HCT116 (cell line): ENCODE data around the gene CFAP298. TPM values are rescaled to one million over a fixed set of nuclear protein-coding genes. Genes with fewer than 3 reads are reported as not detected.

Source experiments
- ATAC-seq: fragments of 200-7000 bp; cut with Tn5 transposase; 2 replicates; pipeline ENCODE4 v1.9.1; 2020; ENCODE audit warnings: mild to moderate bottlenecking, moderate library complexity
- BruUV-seq: library from RNA; stranded (reverse); fragments of 400-500 nt; replicated peaks from 2 replicates; lab custom pipeline; 2021; lab: Mats Ljungman, UMichigan
- CTCF ChIA-PET: fragments of 300-600 bp; sonication (Branson Sonifier 250); formaldehyde crosslinking; loops from one replicate; lab custom pipeline; 2021; ENCODE audit warnings: antibody characterized with exemption; lab: Charles Lee
- POLR2A ChIA-PET: fragments of 300-600, 350-600 bp; sonication (Branson Sonifier 250); formaldehyde crosslinking; loops from one replicate; lab custom pipeline; 2021; ENCODE audit warnings: antibody characterized with exemption; lab: Charles Lee
- RAD21 ChIA-PET, 2 experiments: fragments of 300-600 bp; sonication (Branson Sonifier 250); formaldehyde crosslinking; loops; one replicate each; lab custom pipeline; 2023; ENCODE audit warnings: low total read pairs in 2 of 2; ENCODE audit not compliant: uncharacterized antibody in 2 of 2, unreplicated experiment in 2 of 2, low non-redundant PET in 1 of 2; lab: Charles Lee
- DNase-seq: peaks from one replicate; pipeline ENCODE4 v3.0.0-alpha.2; 2010; ENCODE audit warnings: low read depth, low spot score
- H2AFZ ChIP-seq: fragments of 200-600 bp; shearing (Covaris generic), sonication (generic); 2 replicates; pipeline ENCODE4 v1.6.1; 2017; ENCODE audit warnings: low read depth, mixed run types, mixed read lengths, antibody characterized with exemption, low read length; ENCODE audit not compliant: poor library complexity, severe bottlenecking
- H3K27ac ChIP-seq: 2 replicates; pipeline ENCODE4 v1.5.1; 2012; ENCODE audit warnings: low read depth, low read length
- H3K27me3 ChIP-seq: fragments of 200-600 bp; sonication (generic); 2 replicates; pipeline ENCODE4 v1.6.1; 2016; ENCODE audit warnings: mixed run types, low read length, mixed read lengths; ENCODE audit not compliant: insufficient read depth
- H3K36me3 ChIP-seq, 2 experiments: fragments of 200-500 bp in 1 of 2; fragments of 200-600 bp in 1 of 2; sonication (Bioruptor generic) in 1 of 2; sonication (generic) in 1 of 2; 2 replicates each; pipeline versions ENCODE4 v1.5.1 to v1.6.1; 2014 to 2016; ENCODE audit warnings: low read length in 2 of 2, inconsistent platforms in 1 of 2, mixed read lengths in 1 of 2, mixed run types in 1 of 2; ENCODE audit not compliant: insufficient read depth in 2 of 2, control insufficient read depth in 1 of 2
- H3K4me1 ChIP-seq, 2 experiments: fragments of 200-600 bp in 1 of 2; sonication (generic) in 1 of 2; 2 replicates each; pipeline versions ENCODE4 v1.5.1 to v1.6.1; 2012 to 2017; ENCODE audit warnings: low read length in 2 of 2, inconsistent platforms in 1 of 2, mild to moderate bottlenecking in 1 of 2, mixed read lengths in 1 of 2, mixed run types in 1 of 2, moderate library complexity in 1 of 2; ENCODE audit not compliant: insufficient read depth in 2 of 2, control insufficient read depth in 1 of 2
- H3K4me2 ChIP-seq: fragments of 200-600 bp; sonication (generic); 2 replicates; pipeline ENCODE4 v1.6.1; 2017; ENCODE audit warnings: mixed run types, low read length, mixed read lengths
- H3K4me3 ChIP-seq, 2 experiments: fragments of 200-600 bp in 1 of 2; sonication (generic) in 1 of 2; replicated peaks in 1 of 2; 2 replicates each; pipeline ENCODE4 v1.5.1; 2011 to 2016; ENCODE audit warnings: low read length in 2 of 2, control low read depth in 1 of 2, low read depth in 1 of 2, mild to moderate bottlenecking in 1 of 2, mixed read lengths in 1 of 2, mixed run types in 1 of 2
- H3K79me2 ChIP-seq: fragments of 200-600 bp; sonication (generic); 2 replicates; pipeline ENCODE4 v1.6.1; 2017; ENCODE audit warnings: mild to moderate bottlenecking, mixed run types, low read length, moderate library complexity, mixed read lengths; ENCODE audit not compliant: insufficient read depth
- H3K9ac ChIP-seq: fragments of 200-600 bp; sonication (generic); 2 replicates; pipeline ENCODE4 v1.6.1; 2016; ENCODE audit warnings: low read length, mixed read lengths
- H3K9me2 ChIP-seq: fragments of 200-600 bp; sonication (generic), shearing (Covaris generic); 2 replicates; pipeline ENCODE4 v1.6.1; 2017; ENCODE audit warnings: mixed run types, mild to moderate bottlenecking, moderate library complexity; ENCODE audit not compliant: insufficient read depth
- H3K9me3 ChIP-seq, 2 experiments: fragments of 200-500 bp in 1 of 2; fragments of 200-600 bp in 1 of 2; sonication (Bioruptor generic) in 1 of 2; sonication (generic) in 1 of 2; 2 replicates each; pipeline ENCODE4 v1.6.1; 2014 to 2017; ENCODE audit warnings: low read length in 2 of 2, mixed read lengths in 2 of 2, inconsistent platforms in 1 of 2, low read depth in 1 of 2, mild to moderate bottlenecking in 1 of 2, mixed run types in 1 of 2, moderate library complexity in 1 of 2; ENCODE audit not compliant: control insufficient read depth in 1 of 2, insufficient read depth in 1 of 2
- H4K20me1 ChIP-seq: fragments of 200-600 bp; sonication (generic), shearing (Covaris generic); 2 replicates; pipeline ENCODE4 v1.6.1; 2017; ENCODE audit warnings: mixed run types, mild to moderate bottlenecking, moderate library complexity; ENCODE audit not compliant: insufficient read depth
- CEBPB ChIP-seq: IDR thresholded peaks from 2 replicates; pipeline ENCODE4 v1.6.1; 2012; ENCODE audit warnings: low read depth
- EGR1 ChIP-seq: IDR thresholded peaks from 2 replicates; pipeline ENCODE4 v1.6.1; 2012; ENCODE audit warnings: low read depth
- ELF1 ChIP-seq: IDR thresholded peaks from 2 replicates; pipeline ENCODE4 v1.6.1; 2012; ENCODE audit warnings: low read depth, borderline replicate concordance
- EZH2 ChIP-seq: fragments of 200-600 bp; sonication (generic); IDR thresholded peaks from 2 replicates; pipeline ENCODE4 v1.6.1; 2017; ENCODE audit warnings: antibody characterized with exemption, mixed run types
- EZH2phosphoT487 ChIP-seq: fragments of 200-600 bp; IDR thresholded peaks from 2 replicates; pipeline ENCODE4 v1.6.1; 2018; ENCODE audit warnings: antibody characterized with exemption, borderline replicate concordance
- FOSL1 ChIP-seq: IDR thresholded peaks from 2 replicates; pipeline ENCODE4 v1.6.1; 2012; ENCODE audit warnings: low read depth
- MAX ChIP-seq: IDR thresholded peaks from 2 replicates; pipeline ENCODE4 v1.6.1; 2012
- POLR2A ChIP-seq: IDR thresholded peaks from 2 replicates; pipeline ENCODE4 v1.7.0; 2011; ENCODE audit warnings: borderline replicate concordance; ENCODE audit not compliant: insufficient read depth, insufficient read length; ENCODE audit errors: extremely low read depth
- POLR2AphosphoS5 ChIP-seq: IDR thresholded peaks from 2 replicates; pipeline ENCODE4 v1.6.1; 2011; ENCODE audit warnings: mild to moderate bottlenecking, low read depth, low read length, moderate library complexity
- RAD21 ChIP-seq: IDR thresholded peaks from 2 replicates; pipeline ENCODE4 v1.6.1; 2012; ENCODE audit warnings: low read depth, mild to moderate bottlenecking
- SP1 ChIP-seq: IDR thresholded peaks from 2 replicates; pipeline ENCODE4 v1.6.1; 2012; ENCODE audit warnings: low read depth
- TCF7L2 ChIP-seq: IDR thresholded peaks from 2 replicates; pipeline ENCODE4 v1.7.0; 2011; ENCODE audit warnings: borderline replicate concordance, inconsistent platforms; ENCODE audit not compliant: insufficient read depth, insufficient read length; ENCODE audit errors: extremely low read depth
- YY1 ChIP-seq: IDR thresholded peaks from 2 replicates; pipeline ENCODE4 v1.6.1; 2011; ENCODE audit warnings: low read length, low read depth, moderate library complexity, mild to moderate bottlenecking; ENCODE audit not compliant: insufficient replicate concordance; ENCODE audit errors: extremely low read depth
- ZFX ChIP-seq: fragments of 450-650 bp; IDR thresholded peaks from 2 replicates; pipeline ENCODE4 v1.6.1; 2017
- ZNF274 ChIP-seq: fragments of 200-500 bp; sonication (Bioruptor generic); IDR thresholded peaks from 2 replicates; pipeline ENCODE4 v1.6.1; 2014; ENCODE audit warnings: mild to moderate bottlenecking, low read depth, low read length, inconsistent platforms
- intact Hi-C: fragments of 100-400 bp; cut with micrococcal nuclease; formaldehyde crosslinking; loops from 2 replicates; pipeline ENCODE4 v1.10.0; 2022
- total RNA-seq: library from RNA; stranded (reverse); gene quantifications from one replicate; pipeline ENCODE4 v1.2.1, GENCODE V29; 2021; ENCODE audit not compliant: unreplicated experiment
- TF ChIP-seq, protein P1 (sequence below): IDR thresholded peaks from 2 replicates; pipeline ENCODE4 v1.6.1; 2011; ENCODE audit warnings: mild to moderate bottlenecking, low read length, moderate library complexity; ENCODE audit not compliant: insufficient replicate concordance; ENCODE audit errors: extremely low read depth

The CFAP298 gene
- total RNA-seq, 1 experiment from 2014 or later: 58.2 TPM

DNA sequence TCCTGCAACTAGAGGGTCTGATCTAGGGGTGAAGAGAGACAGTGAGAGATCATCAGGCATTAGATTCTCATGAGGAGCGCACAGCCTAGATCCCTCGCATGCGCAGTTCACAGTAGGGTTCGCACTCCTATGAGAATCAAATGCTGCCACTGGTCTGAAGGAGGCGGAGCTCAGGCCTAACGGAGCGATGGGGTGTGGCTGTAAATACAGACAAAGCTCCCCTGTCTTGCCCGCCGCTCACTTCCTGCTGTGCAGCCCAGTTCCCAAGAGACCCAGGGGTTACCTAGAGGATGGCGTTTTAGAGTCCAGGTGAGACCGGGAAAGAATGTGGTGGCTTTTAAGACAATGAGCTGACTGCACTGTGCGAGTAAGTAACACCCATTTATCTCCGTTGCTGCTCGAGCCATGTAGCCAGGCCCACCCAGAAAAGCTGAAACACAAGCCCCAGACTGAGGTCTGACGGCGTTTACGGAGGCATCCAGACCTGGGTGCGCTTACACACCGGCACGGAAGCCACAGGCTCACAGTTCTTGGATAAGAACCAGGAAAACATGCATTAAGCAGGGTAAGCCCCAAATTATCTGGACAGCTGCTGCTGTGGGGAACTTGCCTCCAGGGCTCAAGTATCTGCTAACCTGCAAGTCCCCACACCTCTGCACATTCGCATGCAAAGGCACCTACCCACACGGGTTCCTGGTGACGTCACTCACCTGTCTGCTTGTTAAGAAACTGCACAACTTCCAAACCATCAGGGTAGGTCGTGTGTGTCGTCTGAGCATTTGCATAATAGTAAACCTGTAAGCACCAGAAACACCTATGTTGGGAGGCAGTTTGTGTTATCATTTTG is 39.4 kb downstream of the CFAP298 start:
- H3K4me2 ChIP-seq: no peak overlapping the region
- POLR2A ChIA-PET: interaction anchor here (0.5 kb wide), 1 partner anchor 96 kb away, joined by 3 read pairs; no protein-coding TSS in a partner anchor
- no peak overlapping the region for H3K9ac ChIP-seq
- H3K4me3 ChIP-seq: no peak overlapping the region
- H3K27ac ChIP-seq: no peak overlapping the region
- H3K79me2 ChIP-seq: no peaks in the 10 kb centered on the region
- no peaks in the 10 kb centered on the region for H3K36me3 ChIP-seq
- no peak for DNase-seq
- intact Hi-C loops: no loop called here
- H2AFZ ChIP-seq: no peak overlapping the region
- no peaks in the 10 kb centered on the region for H4K20me1 ChIP-seq
- H3K27me3 ChIP-seq: no peaks in the 10 kb centered on the region
- no TSS peak for BruUV-seq
- TF ChIP-seq CEBPB (no peak), FOSL1 (no peak), ZFX (no peak), EZH2 (no peak), ELF1 (no peak), POLR2AphosphoS5 (no peak), MAX (no peak), EGR1 (no peak), ZNF274 (no peak), RAD21 (no peak), EZH2phosphoT487 (no peak), SP1 (no peak), YY1 (no peak), TCF7L2 (no peak), POLR2A (no peak)
- TF ChIP-seq, protein P1, sequence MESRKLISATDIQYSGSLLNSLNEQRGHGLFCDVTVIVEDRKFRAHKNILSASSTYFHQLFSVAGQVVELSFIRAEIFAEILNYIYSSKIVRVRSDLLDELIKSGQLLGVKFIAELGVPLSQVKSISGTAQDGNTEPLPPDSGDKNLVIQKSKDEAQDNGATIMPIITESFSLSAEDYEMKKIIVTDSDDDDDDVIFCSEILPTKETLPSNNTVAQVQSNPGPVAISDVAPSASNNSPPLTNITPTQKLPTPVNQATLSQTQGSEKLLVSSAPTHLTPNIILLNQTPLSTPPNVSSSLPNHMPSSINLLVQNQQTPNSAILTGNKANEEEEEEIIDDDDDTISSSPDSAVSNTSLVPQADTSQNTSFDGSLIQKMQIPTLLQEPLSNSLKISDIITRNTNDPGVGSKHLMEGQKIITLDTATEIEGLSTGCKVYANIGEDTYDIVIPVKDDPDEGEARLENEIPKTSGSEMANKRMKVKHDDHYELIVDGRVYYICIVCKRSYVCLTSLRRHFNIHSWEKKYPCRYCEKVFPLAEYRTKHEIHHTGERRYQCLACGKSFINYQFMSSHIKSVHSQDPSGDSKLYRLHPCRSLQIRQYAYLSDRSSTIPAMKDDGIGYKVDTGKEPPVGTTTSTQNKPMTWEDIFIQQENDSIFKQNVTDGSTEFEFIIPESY: no peak
- TF ChIP-seq, all 23 proteins: peak for 0
- ATAC-seq: no peak
- Histone ChIP-seq H3K4me1 (peaks cover 10 to 18% of the 10 kb centered on the region in 2 experiments; a peak in 3 of 4 replicates), H3K9me2 (no peaks in the 10 kb centered on the region), H3K9me3 (no peaks in the 10 kb centered on the region)
- ChIA-PET CTCF (no interaction called here), RAD21 (no interaction called here)
